SU-DHL-6 (cell line): ENCODE results near the gene HLA-G.

Source experiments
- H2AFZ ChIP-seq: fragments of 200-600 bp; sonication (generic); 2 replicates; pipeline ENCODE4 v1.6.1; 2014; ENCODE audit warnings: low read depth, mild to moderate bottlenecking, moderate library complexity, mixed read lengths, antibody characterized with exemption, low read length; ENCODE audit not compliant: severe bottlenecking
- H3F3A ChIP-seq: fragments of 200-600 bp; shearing (Covaris generic); 2 replicates; pipeline ENCODE4 v1.6.0; 2016; ENCODE audit warnings: antibody characterized with exemption, mild to moderate bottlenecking; ENCODE audit not compliant: insufficient read depth
- H3K27ac ChIP-seq: fragments of 200-600 bp; sonication (generic); 2 replicates; pipeline ENCODE4 v1.5.1; 2016; ENCODE audit warnings: low read depth, mild to moderate bottlenecking, low read length, moderate library complexity, mixed read lengths
- H3K27me3 ChIP-seq: fragments of 200-600 bp; sonication (generic), shearing (Covaris generic); 2 replicates; pipeline ENCODE4 v1.6.0; 2014; ENCODE audit warnings: mild to moderate bottlenecking, low read length
- H3K36me3 ChIP-seq: fragments of 200-600 bp; sonication (generic); 2 replicates; pipeline ENCODE4 v1.6.1; 2014; ENCODE audit warnings: mild to moderate bottlenecking, low read length, mixed read lengths
- H3K4me2 ChIP-seq: fragments of 300-600, 200-600 bp; shearing (Covaris generic), sonication (generic); 2 replicates; pipeline ENCODE4 v1.6.0; 2014; ENCODE audit warnings: low read length, low read depth, mild to moderate bottlenecking; ENCODE audit not compliant: poor library complexity, severe bottlenecking
- H3K4me3 ChIP-seq: fragments of 200-600 bp; sonication (generic); 2 replicates; pipeline ENCODE4 v1.5.1; 2014; ENCODE audit warnings: antibody characterized with exemption, low read length, mild to moderate bottlenecking, mixed read lengths; ENCODE audit not compliant: insufficient read depth, poor library complexity, severe bottlenecking
- H3K79me2 ChIP-seq: fragments of 200-600 bp; sonication (generic); 2 replicates; pipeline ENCODE4 v1.6.1; 2014; ENCODE audit warnings: mild to moderate bottlenecking, low read length, moderate library complexity; ENCODE audit not compliant: insufficient read depth
- H3K9ac ChIP-seq: fragments of 200-600 bp; sonication (generic); 2 replicates; pipeline ENCODE4 v1.7.0; 2014; ENCODE audit warnings: mild to moderate bottlenecking, low read length
- H3K9me2 ChIP-seq: fragments of 200-600 bp; sonication (generic); replicated peaks from 2 replicates; pipeline ENCODE4 v1.6.1; 2014; ENCODE audit warnings: low read length; ENCODE audit not compliant: insufficient read depth
- H3K9me3 ChIP-seq: fragments of 200-600 bp; sonication (generic); 2 replicates; pipeline ENCODE4 v1.6.1; 2014; ENCODE audit warnings: low read length, mixed read lengths; ENCODE audit not compliant: insufficient read depth
- H4K20me1 ChIP-seq: fragments of 200-600 bp; sonication (generic); 2 replicates; pipeline ENCODE4 v1.6.1; 2014; ENCODE audit warnings: low read depth, mild to moderate bottlenecking, antibody characterized with exemption, low read length, moderate library complexity, mixed read lengths
- CTCF ChIP-seq: fragments of 200-600 bp; sonication (generic); IDR thresholded peaks from one replicate; pipeline ENCODE4 v1.5.1; 2017; ENCODE audit warnings: antibody characterized with exemption, mild to moderate bottlenecking, low read length, moderate library complexity; ENCODE audit not compliant: insufficient read depth, poor library complexity, severe bottlenecking
- EZH2phosphoT487 ChIP-seq: fragments of 200-600 bp; sonication (generic), shearing (Covaris generic); conservative IDR thresholded peaks from 2 replicates; pipeline ENCODE4 v1.6.1; 2018; ENCODE audit warnings: mild to moderate bottlenecking, antibody characterized with exemption, low read length, moderate library complexity, mixed read lengths

HLA-G gene

GRCh38 chr6:29797135-29797534, 30.5 kb upstream of the HLA-G start:
- TF ChIP-seq EZH2phosphoT487 (no peak), CTCF (no peak)
- H3K36me3 ChIP-seq, result no peaks in the 10 kb centered on the region
- no peak overlapping the region for H3K9ac ChIP-seq
- no peaks in the 10 kb centered on the region for H3K9me3 ChIP-seq
- no peak overlapping the region for H2AFZ ChIP-seq
- peaks cover 5% of the 10 kb centered on the region; the same call in 1 of the 2 replicates for H4K20me1 ChIP-seq
- H3K9me2 ChIP-seq, result no peaks in the 10 kb centered on the region
- no peaks in the 10 kb centered on the region for H3K79me2 ChIP-seq
- no peak overlapping the region for H3K27ac ChIP-seq
- no peaks in the 10 kb centered on the region for H3F3A ChIP-seq
- no peak overlapping the region for H3K4me2 ChIP-seq
- H3K27me3 ChIP-seq, result no peaks in the 10 kb centered on the region
- H3K4me3 ChIP-seq, result no peak overlapping the region

GRCh38 chr6:29797966-29798365, 29.7 kb upstream of the HLA-G start:
- Histone ChIP-seq H3K4me2 (no peak overlapping the region), H3K9me3 (no peaks in the 10 kb centered on the region), H3K36me3 (no peaks in the 10 kb centered on the region), H3K27me3 (no peaks in the 10 kb centered on the region), H3F3A (no peaks in the 10 kb centered on the region), H3K27ac (no peak overlapping the region), H4K20me1 (peaks cover 5% of the 10 kb centered on the region; the same call in 1 of the 2 replicates), H2AFZ (no peak overlapping the region), H3K79me2 (no peaks in the 10 kb centered on the region), H3K4me3 (no peak overlapping the region), H3K9ac (no peak overlapping the region), H3K9me2 (no peaks in the 10 kb centered on the region)
- TF ChIP-seq CTCF (no peak), EZH2phosphoT487 (no peak)

GRCh38 chr6:29800254-29800653, 27.4 kb upstream of the HLA-G start:
- Histone ChIP-seq H3K4me2 (no peak overlapping the region), H3K9me3 (no peaks in the 10 kb centered on the region), H3K9me2 (no peaks in the 10 kb centered on the region), H3K9ac (no peak overlapping the region), H3K79me2 (no peaks in the 10 kb centered on the region), H3F3A (no peaks in the 10 kb centered on the region), H3K27me3 (no peaks in the 10 kb centered on the region), H3K27ac (no peak overlapping the region), H4K20me1 (no peaks in the 10 kb centered on the region), H2AFZ (no peak overlapping the region), H3K4me3 (no peak overlapping the region), H3K36me3 (no peaks in the 10 kb centered on the region)
- TF ChIP-seq CTCF (no peak), EZH2phosphoT487 (no peak)

- Histone ChIP-seq H3F3A (no peaks in the 10 kb centered on the region), H3K9me3 (no peaks in the 10 kb centered on the region), H3K4me2 (no peak overlapping the region), H3K9ac (no peak overlapping the region), H3K27me3 (no peaks in the 10 kb centered on the region), H3K4me3 (no peak overlapping the region), H3K36me3 (no peaks in the 10 kb centered on the region), H3K27ac (no peak overlapping the region), H4K20me1 (no peaks in the 10 kb centered on the region), H3K79me2 (no peaks in the 10 kb centered on the region), H3K9me2 (no peaks in the 10 kb centered on the region), H2AFZ (no peak overlapping the region)
- TF ChIP-seq EZH2phosphoT487, result no peak
- no peak for TF ChIP-seq CTCF
Observed at GRCh38 chr6:29806387-29806786, 21.2 kb upstream of the HLA-G start.
